Stomach (tissue), 9 donors: ENCODE data around the gene ZMIZ1. TPM values are rescaled to one million over a fixed set of nuclear protein-coding genes. Genes with fewer than 3 reads are reported as not detected.

Experiments used
- DNase-seq, 2 donors: peaks; one replicate each; pipeline versions ENCODE4 v3.0.0 to v3.0.0-alpha.2; 2013 to 2019
- H3K27ac ChIP-seq, 5 donors: fragments of 200-600 bp in 4 of 5; sonication (generic) in 4 of 5; one replicate each; pipeline ENCODE4 v1.5.1; 2013 to 2019; ENCODE audit warnings: mild to moderate bottlenecking in 1 of 5, moderate library complexity in 1 of 5
- H3K27me3 ChIP-seq, 3 donors: fragments of 200-600 bp; sonication (generic); one replicate each; pipeline ENCODE4 v1.5.1; 2017 to 2019; ENCODE audit warnings: mixed run types in 1 of 3
- H3K36me3 ChIP-seq, 4 donors: fragments of 200-600 bp; sonication (generic); 1 replicate in 3 of 4; 2 replicates in 1 of 4; pipeline ENCODE4 v1.5.1; 2016 to 2019
- H3K4me1 ChIP-seq, 4 donors: fragments of 200-600 bp; sonication (generic); one replicate each; pipeline ENCODE4 v1.5.1; 2016 to 2019
- H3K4me3 ChIP-seq, 4 donors: fragments of 200-600 bp; sonication (generic) in 3 of 4; one replicate each; pipeline ENCODE4 v1.5.1; 2016 to 2019; ENCODE audit warnings: mild to moderate bottlenecking in 1 of 4
- H3K9me3 ChIP-seq, 4 donors: fragments of 200-600 bp; sonication (generic); one replicate each; pipeline ENCODE4 v1.5.1; 2016 to 2019
- EP300 ChIP-seq: sonication (generic); formaldehyde crosslinking; IDR thresholded peaks from one replicate; pipeline ENCODE4 v1.6.1; 2017; ENCODE audit warnings: antibody characterized with exemption
- POLR2A ChIP-seq, 4 donors: fragments of 450-650 bp; IDR thresholded peaks; one replicate each; pipeline ENCODE4 v1.6.1; 2016; ENCODE audit warnings: antibody characterized with exemption in 4 of 4, control low read depth in 2 of 4, mild to moderate bottlenecking in 1 of 4, moderate library complexity in 1 of 4
- POLR2AphosphoS5 ChIP-seq, 3 donors: sonication (generic); formaldehyde crosslinking; IDR thresholded peaks; one replicate each; pipeline ENCODE4 v1.6.1; 2016; ENCODE audit warnings: antibody characterized with exemption in 3 of 3
- WGBS, 5 donors: extraction: QIAGEN DNeasy Blood & Tissue Kit in 3 of 5; methylation state at CpG; one replicate each; pipeline versions ENCODE4 v1.1.5 to v1.1.7; 2013 to 2018; 5-methylcytosine and 5-hydroxymethylcytosine counted together
- intact Hi-C: fragments of 100-400 bp; cut with DNase I; formaldehyde crosslinking; loops from one replicate; pipeline ENCODE4 v1.15.1; 2023; ENCODE audit warnings: low total_unique reads
- polyA plus RNA-seq, 3 donors: library from polyadenylated mRNA; stranded (reverse); fragments of 200-250 nt; gene quantifications; one replicate each; pipeline ENCODE4 v1.2.3, GENCODE V29; 2013
- total RNA-seq, 5 donors: library from RNA; depleted of rRNA; stranded (reverse); fragments of >200 nt; gene quantifications; one replicate each; pipeline versions ENCODE4 v1.1.0 to v1.2.3, GENCODE V29; 2014 to 2016
- TF ChIP-seq, protein P1 (sequence below), 7 experiments: fragments of 450-650 bp in 4 of 7; fragments of 200-600 bp in 3 of 7; sonication (generic) in 3 of 7; IDR thresholded peaks; one replicate each; pipeline ENCODE4 v1.5.1; 2016 to 2019; ENCODE audit warnings: antibody characterized with exemption in 7 of 7, control low read depth in 2 of 7, mild to moderate bottlenecking in 1 of 7
- donor health status: healthy with polysubstance abuse.
- donor health status: Bipolar disorder and iron deficiency.
- donor health status: healthy.

ZMIZ1 gene
- total and polyA plus RNA-seq, 8 donors = 17.7 to 103 (median 26.3) TPM

DNA sequence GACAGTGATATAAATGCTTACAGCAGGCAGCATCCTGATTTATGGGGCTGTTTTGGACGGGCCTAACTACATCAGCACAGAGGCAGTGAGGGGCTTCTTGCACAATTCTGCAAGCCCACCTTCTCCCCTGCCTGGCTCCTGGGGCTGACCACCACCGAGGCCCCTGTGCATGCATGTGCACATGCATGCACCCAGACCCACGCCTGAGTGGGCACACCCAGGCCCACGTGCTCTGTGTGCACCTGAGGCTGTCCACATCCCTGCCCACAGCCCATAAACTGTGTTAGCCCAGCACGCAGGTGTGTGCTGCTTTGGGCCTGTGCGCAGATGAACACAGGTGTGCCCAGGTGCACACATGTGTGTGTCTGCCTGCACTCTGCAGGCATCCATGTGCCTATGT is 40.0 kb downstream of the ZMIZ1 start:
- TF ChIP-seq, protein P1, sequence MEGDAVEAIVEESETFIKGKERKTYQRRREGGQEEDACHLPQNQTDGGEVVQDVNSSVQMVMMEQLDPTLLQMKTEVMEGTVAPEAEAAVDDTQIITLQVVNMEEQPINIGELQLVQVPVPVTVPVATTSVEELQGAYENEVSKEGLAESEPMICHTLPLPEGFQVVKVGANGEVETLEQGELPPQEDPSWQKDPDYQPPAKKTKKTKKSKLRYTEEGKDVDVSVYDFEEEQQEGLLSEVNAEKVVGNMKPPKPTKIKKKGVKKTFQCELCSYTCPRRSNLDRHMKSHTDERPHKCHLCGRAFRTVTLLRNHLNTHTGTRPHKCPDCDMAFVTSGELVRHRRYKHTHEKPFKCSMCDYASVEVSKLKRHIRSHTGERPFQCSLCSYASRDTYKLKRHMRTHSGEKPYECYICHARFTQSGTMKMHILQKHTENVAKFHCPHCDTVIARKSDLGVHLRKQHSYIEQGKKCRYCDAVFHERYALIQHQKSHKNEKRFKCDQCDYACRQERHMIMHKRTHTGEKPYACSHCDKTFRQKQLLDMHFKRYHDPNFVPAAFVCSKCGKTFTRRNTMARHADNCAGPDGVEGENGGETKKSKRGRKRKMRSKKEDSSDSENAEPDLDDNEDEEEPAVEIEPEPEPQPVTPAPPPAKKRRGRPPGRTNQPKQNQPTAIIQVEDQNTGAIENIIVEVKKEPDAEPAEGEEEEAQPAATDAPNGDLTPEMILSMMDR (IDR thresholded peaks at IDR 0.05) = no peak
- TF ChIP-seq POLR2AphosphoS5 (IDR thresholded peaks at IDR 0.05) (no peak), EP300 (no peak), POLR2A (IDR thresholded peaks at IDR 0.05) (no peak)
- peak overlapping the region in 2 of 5 donors; percentile 14 to 81 for H3K27ac ChIP-seq

DNA sequence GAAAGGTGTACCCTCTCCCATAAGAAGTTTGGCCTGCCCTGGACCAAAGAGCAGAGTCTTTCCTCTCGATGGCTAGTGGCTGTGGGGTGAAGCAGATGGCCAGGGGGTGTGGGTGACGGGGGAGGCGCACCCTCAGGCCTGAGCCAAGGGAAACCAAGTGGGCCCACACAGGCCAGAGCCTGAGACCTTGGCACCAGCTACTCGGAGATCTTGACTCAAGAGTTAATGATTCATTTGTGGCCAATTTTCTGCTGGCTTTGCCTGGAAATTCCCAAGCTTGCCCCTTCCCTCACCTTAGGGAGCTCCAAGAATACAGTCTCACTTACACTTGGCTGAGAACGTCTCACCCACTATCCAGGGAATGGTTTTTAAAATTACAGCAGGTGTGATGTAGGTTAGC is 42.7 kb downstream of the ZMIZ1 start:
- 33 to 56% (median 38%) methylated on average over 5 of the region's 5 CpGs for WGBS, 5 donors
- Histone ChIP-seq H3K4me3 (no peak overlapping the region), H3K27me3 (no peaks in the 10 kb centered on the region), H3K36me3 (peaks cover 5 to 14% (median 11%) of the 10 kb centered on the region in 4 donors), H3K9me3 (no peaks in the 10 kb centered on the region), H3K4me1 (peaks cover 70 to 100% (median 91%) of the 10 kb centered on the region in 4 donors), H3K27ac (peak overlapping the region in 4 of 5 donors; percentile 79 to 88 (median 82))
- intact Hi-C loops = no loop called here
- TF ChIP-seq POLR2A (IDR thresholded peaks at IDR 0.05) (no peak), POLR2AphosphoS5 (IDR thresholded peaks at IDR 0.05) (peak in 1 of 3 donors; percentile 6)
- TF ChIP-seq, protein P1 (IDR thresholded peaks at IDR 0.05) = no peak
- DNase-seq = peak in 1 of 2 donors; percentile 65

More for the DNA sequence above, 40.0 kb downstream of the ZMIZ1 start:
- Histone ChIP-seq H3K4me3 (no peak overlapping the region), H3K4me1 (peaks cover 67 to 100% (median 91%) of the 10 kb centered on the region in 4 donors), H3K27me3 (no peaks in the 10 kb centered on the region), H3K9me3 (no peaks in the 10 kb centered on the region), H3K36me3 (peaks cover 5 to 14% (median 11%) of the 10 kb centered on the region in 4 donors)
- intact Hi-C loops = no loop called here
- 45 to 68% (median 57%) methylated on average over 2 to 6 of the region's 6 CpGs for WGBS, 5 donors
- DNase-seq = no peak

DNA sequence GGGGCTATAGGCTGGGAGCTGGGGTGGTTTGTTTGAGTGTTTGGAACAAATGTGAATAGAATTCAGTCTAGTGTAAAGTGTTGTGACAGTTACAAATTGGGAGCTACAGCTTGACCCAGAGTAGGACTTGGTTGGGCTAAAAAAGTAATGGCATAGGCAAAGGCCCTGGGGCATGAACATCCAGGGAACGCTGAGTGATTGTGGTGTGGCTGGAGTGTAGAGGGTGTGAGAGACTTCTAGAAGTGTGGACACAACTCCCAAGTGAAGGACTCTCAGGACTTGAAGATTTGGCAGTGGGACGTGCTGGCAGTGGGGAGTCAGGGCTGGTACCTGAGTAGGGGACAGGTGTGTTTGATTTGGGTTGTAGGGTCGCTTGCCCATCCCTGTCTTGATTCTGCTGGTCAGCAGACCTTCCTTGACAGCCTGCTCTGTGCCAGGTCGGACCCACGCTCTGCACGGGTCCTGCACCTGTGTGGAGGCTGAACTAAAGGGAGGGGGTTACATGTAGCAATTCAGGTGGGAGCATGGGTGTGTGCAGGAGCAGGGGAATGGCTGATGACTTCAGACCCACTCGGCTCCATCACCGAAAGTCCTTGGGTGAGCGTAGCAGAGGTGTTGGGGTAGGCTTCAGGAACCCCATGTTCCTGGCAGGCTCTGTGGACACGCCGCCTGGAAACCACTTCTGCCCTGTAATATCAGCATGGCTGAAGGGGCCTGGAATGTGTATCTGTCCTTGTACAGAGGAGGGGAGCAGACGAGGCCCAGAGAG is 43.3 kb downstream of the ZMIZ1 start:
- 58 to 74% (median 68%) methylated on average over 9 to 12 of the region's 12 CpGs for WGBS, 5 donors
- peak overlapping the region; percentile 16 to 88 (median 80) for H3K27ac ChIP-seq
- H3K36me3 ChIP-seq = peaks cover 5 to 14% (median 11%) of the 10 kb centered on the region in 4 donors
- no peak overlapping the region for H3K4me3 ChIP-seq
- peaks cover 75 to 100% (median 91%) of the 10 kb centered on the region in 4 donors for H3K4me1 ChIP-seq
- intact Hi-C loops = no loop called here
- TF ChIP-seq EP300 = peak; percentile 93
- TF ChIP-seq, protein P1 (IDR thresholded peaks at IDR 0.05) = no peak
- TF ChIP-seq POLR2AphosphoS5 (IDR thresholded peaks at IDR 0.05) = peak; percentile 10 to 20 (median 16)
- no peaks in the 10 kb centered on the region for H3K9me3 ChIP-seq
- no peaks in the 10 kb centered on the region for H3K27me3 ChIP-seq
- no peak for DNase-seq

DNA sequence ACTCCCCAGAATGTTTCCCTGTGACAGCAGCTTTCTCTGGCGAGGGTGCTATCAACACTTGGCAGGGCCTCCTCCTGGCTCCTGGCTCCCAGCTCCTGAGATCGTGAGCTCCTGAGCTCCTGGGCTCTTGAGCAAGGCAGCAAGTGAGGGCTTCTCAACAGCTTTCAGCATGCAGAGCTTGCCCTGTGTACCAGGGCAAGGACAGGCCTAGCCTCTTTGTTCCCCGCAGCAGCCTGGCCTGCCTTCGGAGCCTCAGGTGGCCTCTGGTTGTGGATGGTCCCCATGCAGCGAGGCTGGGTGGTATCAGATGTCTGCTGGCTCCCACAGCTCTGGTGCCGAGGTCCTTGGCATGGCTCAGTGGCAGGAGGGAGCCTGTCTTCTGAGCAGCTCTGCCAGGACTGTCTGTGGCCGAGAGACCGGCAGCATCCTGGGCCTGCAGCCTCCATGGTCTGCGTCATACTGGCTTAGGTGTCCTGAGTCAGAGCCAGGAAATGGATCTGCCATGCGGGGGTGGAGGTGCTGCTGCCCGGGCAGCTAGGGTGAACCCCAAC is 44.2 kb downstream of the ZMIZ1 start:
- no peak overlapping the region for H3K4me3 ChIP-seq
- peak in 1 of 2 donors; percentile 42 for DNase-seq
- 25 to 49% (median 34%) methylated on average over 4 to 11 of the region's 11 CpGs for WGBS, 5 donors

More for the DNA sequence above, 44.2 kb downstream of the ZMIZ1 start:
- Histone ChIP-seq H3K27me3 (no peaks in the 10 kb centered on the region), H3K27ac (peak overlapping the region; percentile 34 to 88 (median 80)), H3K9me3 (no peaks in the 10 kb centered on the region), H3K4me1 (peaks cover 79 to 100% (median 90%) of the 10 kb centered on the region in 4 donors), H3K36me3 (peaks cover 5 to 18% (median 11%) of the 10 kb centered on the region in 4 donors)
- intact Hi-C loops = no loop called here
- TF ChIP-seq EP300 = peak; percentile 76
- peak in 1 of 3 donors; percentile 55 for TF ChIP-seq POLR2AphosphoS5 (IDR thresholded peaks at IDR 0.05)
- TF ChIP-seq, protein P1 (IDR thresholded peaks at IDR 0.05) = no peak
